ENCODE results near the gene GLRA2.

Gene GLRA2

GRCh38 chrX:14529290-14529989, at the start of gene GLRA2:
GLRA2 (plus strand) TSS chrX:14529536; CDS start chrX:14530058, 522 bp downstream.
- WGBS (ENCODE audit: insufficient coverage, insufficient read length), result no CpG with 5 or more reads among the region's 17 CpGs
- Histone ChIP-seq H3K27ac (ENCODE audit: low read length) (no peak within 1 kb of the TSS), H3K9me3 (ENCODE audit: control insufficient read depth, insufficient read depth, low read length) (no peaks in the 10 kb centered on the region), H3K27me3 (ENCODE audit: control insufficient read depth, insufficient read depth, low read length) (no peaks in the 10 kb centered on the region), H3K36me3 (ENCODE audit: control insufficient read depth, insufficient read depth, low read length) (no peaks in the 10 kb centered on the region), H3K4me3 (ENCODE audit: low read length) (peak within 1 kb of the TSS; percentile 16; the same call in 1 of the 2 replicates), H3K4me1 (ENCODE audit: control insufficient read depth, insufficient read depth, low read length) (no peaks in the 10 kb centered on the region)
- DNase-seq (ENCODE audit: low read depth, low spot score), result peak; percentile 5

GRCh38 chrX:14489437-14489836, 39.9 kb upstream of the GLRA2 start:
- DNase-seq (ENCODE audit: low read depth, low spot score), result no peak
- Histone ChIP-seq H3K36me3 (ENCODE audit: control insufficient read depth, insufficient read depth, low read length) (no peaks in the 10 kb centered on the region), H3K4me3 (ENCODE audit: low read length) (no peak overlapping the region), H3K4me1 (ENCODE audit: control insufficient read depth, insufficient read depth, low read length) (no peaks in the 10 kb centered on the region), H3K27me3 (ENCODE audit: control insufficient read depth, insufficient read depth, low read length) (no peaks in the 10 kb centered on the region), H3K9me3 (ENCODE audit: control insufficient read depth, insufficient read depth, low read length) (no peaks in the 10 kb centered on the region), H3K27ac (ENCODE audit: low read length) (no peak overlapping the region)
- WGBS (ENCODE audit: insufficient coverage, insufficient read length), result no CpG with 5 or more reads among the region's 8 CpGs

GRCh38 chrX:14491689-14492088, 37.6 kb upstream of the GLRA2 start:
- H3K9me3 ChIP-seq (ENCODE audit: control insufficient read depth, insufficient read depth, low read length), result no peaks in the 10 kb centered on the region
- WGBS (ENCODE audit: insufficient coverage, insufficient read length), result no CpG with 5 or more reads among the region's 3 CpGs

GRCh38 chrX:14496674-14497073, 32.7 kb upstream of the GLRA2 start:
- H3K27ac ChIP-seq (ENCODE audit: low read length), result no peak overlapping the region

More at GRCh38 chrX:14491689-14492088, 37.6 kb upstream of the GLRA2 start:
- no peak for DNase-seq (ENCODE audit: low read depth, low spot score)
- Histone ChIP-seq H3K4me1 (ENCODE audit: control insufficient read depth, insufficient read depth, low read length) (no peaks in the 10 kb centered on the region), H3K4me3 (ENCODE audit: low read length) (no peak overlapping the region), H3K27ac (ENCODE audit: low read length) (no peak overlapping the region), H3K27me3 (ENCODE audit: control insufficient read depth, insufficient read depth, low read length) (no peaks in the 10 kb centered on the region), H3K36me3 (ENCODE audit: control insufficient read depth, insufficient read depth, low read length) (no peaks in the 10 kb centered on the region)

GRCh38 chrX:14497184-14497666, 32.1 kb upstream of the GLRA2 start:
- Histone ChIP-seq H3K4me1 (ENCODE audit: control insufficient read depth, insufficient read depth, low read length) (no peaks in the 10 kb centered on the region), H3K27ac (ENCODE audit: low read length) (no peak overlapping the region), H3K36me3 (ENCODE audit: control insufficient read depth, insufficient read depth, low read length) (no peaks in the 10 kb centered on the region), H3K27me3 (ENCODE audit: control insufficient read depth, insufficient read depth, low read length) (no peaks in the 10 kb centered on the region), H3K9me3 (ENCODE audit: control insufficient read depth, insufficient read depth, low read length) (no peaks in the 10 kb centered on the region), H3K4me3 (ENCODE audit: low read length) (no peak overlapping the region)
- no peak for DNase-seq (ENCODE audit: low read depth, low spot score)
- no CpG with 5 or more reads among the region's 4 CpGs for WGBS (ENCODE audit: insufficient coverage, insufficient read length)

More at GRCh38 chrX:14496674-14497073, 32.7 kb upstream of the GLRA2 start:
- no peaks in the 10 kb centered on the region for H3K27me3 ChIP-seq (ENCODE audit: control insufficient read depth, insufficient read depth, low read length)
- DNase-seq (ENCODE audit: low read depth, low spot score), result no peak
- no peaks in the 10 kb centered on the region for H3K4me1 ChIP-seq (ENCODE audit: control insufficient read depth, insufficient read depth, low read length)
- H3K9me3 ChIP-seq (ENCODE audit: control insufficient read depth, insufficient read depth, low read length), result no peaks in the 10 kb centered on the region
- no CpG with 5 or more reads among the region's 3 CpGs for WGBS (ENCODE audit: insufficient coverage, insufficient read length)
- no peak overlapping the region for H3K4me3 ChIP-seq (ENCODE audit: low read length)
- H3K36me3 ChIP-seq (ENCODE audit: control insufficient read depth, insufficient read depth, low read length), result no peaks in the 10 kb centered on the region

GRCh38 chrX:14501327-14501726, 28.0 kb upstream of the GLRA2 start:
- H3K4me3 ChIP-seq (ENCODE audit: low read length), result no peak overlapping the region
- H3K9me3 ChIP-seq (ENCODE audit: control insufficient read depth, insufficient read depth, low read length), result no peaks in the 10 kb centered on the region

GRCh38 chrX:14504960-14505538, 24.3 kb upstream of the GLRA2 start:
- no peak for DNase-seq (ENCODE audit: low read depth, low spot score)
- Histone ChIP-seq H3K9me3 (ENCODE audit: control insufficient read depth, insufficient read depth, low read length) (no peaks in the 10 kb centered on the region), H3K4me1 (ENCODE audit: control insufficient read depth, insufficient read depth, low read length) (no peaks in the 10 kb centered on the region), H3K27ac (ENCODE audit: low read length) (no peak overlapping the region), H3K4me3 (ENCODE audit: low read length) (no peak overlapping the region), H3K36me3 (ENCODE audit: control insufficient read depth, insufficient read depth, low read length) (no peaks in the 10 kb centered on the region), H3K27me3 (ENCODE audit: control insufficient read depth, insufficient read depth, low read length) (no peaks in the 10 kb centered on the region)
- WGBS (ENCODE audit: insufficient coverage, insufficient read length), result no CpG with 5 or more reads among the region's 1 CpG

More at GRCh38 chrX:14501327-14501726, 28.0 kb upstream of the GLRA2 start:
- no peaks in the 10 kb centered on the region for H3K36me3 ChIP-seq (ENCODE audit: control insufficient read depth, insufficient read depth, low read length)
- H3K4me1 ChIP-seq (ENCODE audit: control insufficient read depth, insufficient read depth, low read length), result no peaks in the 10 kb centered on the region
- no peak overlapping the region for H3K27ac ChIP-seq (ENCODE audit: low read length)
- WGBS (ENCODE audit: insufficient coverage, insufficient read length), result no CpG with 5 or more reads among the region's 5 CpGs
- DNase-seq (ENCODE audit: low read depth, low spot score), result no peak
- H3K27me3 ChIP-seq (ENCODE audit: control insufficient read depth, insufficient read depth, low read length), result no peaks in the 10 kb centered on the region

GRCh38 chrX:14505648-14506047, 23.7 kb upstream of the GLRA2 start:
- WGBS (ENCODE audit: insufficient coverage, insufficient read length), result no CpG with 5 or more reads among the region's 1 CpG
- H3K36me3 ChIP-seq (ENCODE audit: control insufficient read depth, insufficient read depth, low read length), result no peaks in the 10 kb centered on the region
- H3K27ac ChIP-seq (ENCODE audit: low read length), result no peak overlapping the region
- no peak overlapping the region for H3K4me3 ChIP-seq (ENCODE audit: low read length)
- H3K27me3 ChIP-seq (ENCODE audit: control insufficient read depth, insufficient read depth, low read length), result no peaks in the 10 kb centered on the region
- no peak for DNase-seq (ENCODE audit: low read depth, low spot score)
- H3K4me1 ChIP-seq (ENCODE audit: control insufficient read depth, insufficient read depth, low read length), result no peaks in the 10 kb centered on the region
- H3K9me3 ChIP-seq (ENCODE audit: control insufficient read depth, insufficient read depth, low read length), result no peaks in the 10 kb centered on the region

GRCh38 chrX:14506866-14507265, 22.5 kb upstream of the GLRA2 start:
- Histone ChIP-seq H3K4me1 (ENCODE audit: control insufficient read depth, insufficient read depth, low read length) (no peaks in the 10 kb centered on the region), H3K9me3 (ENCODE audit: control insufficient read depth, insufficient read depth, low read length) (no peaks in the 10 kb centered on the region), H3K36me3 (ENCODE audit: control insufficient read depth, insufficient read depth, low read length) (no peaks in the 10 kb centered on the region), H3K27me3 (ENCODE audit: control insufficient read depth, insufficient read depth, low read length) (no peaks in the 10 kb centered on the region), H3K4me3 (ENCODE audit: low read length) (no peak overlapping the region), H3K27ac (ENCODE audit: low read length) (no peak overlapping the region)
- DNase-seq (ENCODE audit: low read depth, low spot score), result no peak

GRCh38 chrX:14508025-14508690, 21.2 kb upstream of the GLRA2 start:
- no CpG with 5 or more reads among the region's 3 CpGs for WGBS (ENCODE audit: insufficient coverage, insufficient read length)
- DNase-seq (ENCODE audit: low read depth, low spot score), result no peak
- H3K27me3 ChIP-seq (ENCODE audit: control insufficient read depth, insufficient read depth, low read length), result no peaks in the 10 kb centered on the region

More at GRCh38 chrX:14508025-14508690, 21.2 kb upstream of the GLRA2 start:
- no peak overlapping the region for H3K4me3 ChIP-seq (ENCODE audit: low read length)
- no peaks in the 10 kb centered on the region for H3K4me1 ChIP-seq (ENCODE audit: control insufficient read depth, insufficient read depth, low read length)
- no peaks in the 10 kb centered on the region for H3K36me3 ChIP-seq (ENCODE audit: control insufficient read depth, insufficient read depth, low read length)
- no peak overlapping the region for H3K27ac ChIP-seq (ENCODE audit: low read length)
- no peaks in the 10 kb centered on the region for H3K9me3 ChIP-seq (ENCODE audit: control insufficient read depth, insufficient read depth, low read length)
